K562 (cell line): ENCODE data around the gene ABI3BP. TPM values are rescaled to one million over a fixed set of nuclear protein-coding genes. Genes with fewer than 3 reads are reported as not detected.

Source experiments
- ATAC-seq: fragments of 200-7000 bp; cut with Tn5 transposase; 3 replicates; pipeline ENCODE4 v1.9.1; 2020; ENCODE audit warnings: moderate library complexity
- BruUV-seq: library from RNA; stranded (reverse); fragments of 400-500 nt; replicated peaks from 2 replicates; lab custom pipeline; 2021; lab: Mats Ljungman, UMichigan
- CTCF ChIA-PET: fragments of 300-600 bp; formaldehyde crosslinking; extraction: SDS; loops from one replicate; lab custom pipeline; 2021; ENCODE audit warnings: low intra/inter-chr PET ratio; lab: Yijun Ruan, JAX
- POLR2A ChIA-PET: fragments of 300-600, 350-650 bp; sonication (Branson Sonifier 250); formaldehyde crosslinking; extraction: SDS; loops from one replicate; lab custom pipeline; 2021; ENCODE audit warnings: antibody characterized with exemption, inconsistent platforms; lab: Yijun Ruan, JAX
- DNase-seq, 4 experiments: peaks; one replicate each; pipeline versions ENCODE4 v3.0.0 to v3.0.0-alpha.2; 2011 to 2018; ENCODE audit warnings: low spot score in 3 of 4, mixed read lengths in 3 of 4; ENCODE audit errors: extremely low read depth in 1 of 4
- FAIRE-seq: peaks from 2 replicates; lab custom pipeline; 2011; peaks lifted over from hg19 to GRCh38; lab: Jason Lieb, UNC
- H2AFZ ChIP-seq: 2 replicates; pipeline ENCODE4 v1.6.0; 2011; ENCODE audit warnings: low read depth, low read length, control low read depth, inconsistent platforms
- H3K27ac ChIP-seq: fragments of 200-600 bp; 3 replicates; pipeline ENCODE4 v1.8.0; 2011; ENCODE audit warnings: low read depth, mild to moderate bottlenecking, control low read depth, inconsistent platforms, low read length, moderate library complexity, mixed read lengths; ENCODE audit errors: extremely low read depth
- H3K27me3 ChIP-seq, 2 experiments: fragments of 300-600 bp in 1 of 2; 2 replicates in 1 of 2; 3 replicates in 1 of 2; pipeline versions ENCODE4 v1.6.0 to v1.8.0; 2011; ENCODE audit warnings: inconsistent platforms in 2 of 2, low read length in 2 of 2, mild to moderate bottlenecking in 1 of 2, mixed read lengths in 1 of 2, moderate library complexity in 1 of 2; ENCODE audit not compliant: control insufficient read depth in 2 of 2, insufficient read depth in 2 of 2
- H3K36me3 ChIP-seq: fragments of 300-600 bp; 3 replicates; pipeline ENCODE4 v1.8.0; 2011; ENCODE audit warnings: mild to moderate bottlenecking, low read length, inconsistent platforms; ENCODE audit not compliant: control insufficient read depth, insufficient read depth
- H3K4me1 ChIP-seq, 2 experiments: fragments of 200-600 bp in 1 of 2; replicated peaks in 1 of 2; 2 replicates in 1 of 2; 3 replicates in 1 of 2; pipeline versions ENCODE4 v1.5.1 to v1.8.0; 2011; ENCODE audit warnings: inconsistent platforms in 2 of 2, low read length in 2 of 2, mild to moderate bottlenecking in 1 of 2, mixed read lengths in 1 of 2, moderate library complexity in 1 of 2; ENCODE audit not compliant: control insufficient read depth in 2 of 2, insufficient read depth in 2 of 2
- H3K4me2 ChIP-seq: 2 replicates; pipeline ENCODE4 v1.6.1; 2011; ENCODE audit warnings: low read length, control low read depth, inconsistent platforms, mixed read lengths; ENCODE audit not compliant: insufficient read depth
- H3K4me3 ChIP-seq: fragments of 200-600 bp; sonication (generic), shearing (Covaris generic); 2 replicates; pipeline ENCODE4 v1.5.1; 2016; ENCODE audit warnings: control low read depth, inconsistent platforms
- H3K79me2 ChIP-seq: fragments of 200-600 bp; 3 replicates; pipeline ENCODE4 v1.8.0; 2011; ENCODE audit warnings: low read length, inconsistent platforms; ENCODE audit not compliant: control insufficient read depth, insufficient read depth
- H3K9ac ChIP-seq, 2 experiments: 2 replicates each; pipeline versions ENCODE4 v1.6.0 to v1.6.1; 2011; ENCODE audit warnings: low read depth in 2 of 2, low read length in 2 of 2, control low read depth in 1 of 2, inconsistent platforms in 1 of 2, mild to moderate bottlenecking in 1 of 2, mixed read lengths in 1 of 2; ENCODE audit not compliant: insufficient read depth in 1 of 2
- H3K9me1 ChIP-seq: one replicate; pipeline ENCODE4 v1.6.0; 2011; ENCODE audit warnings: inconsistent platforms, mild to moderate bottlenecking, low read length, moderate library complexity; ENCODE audit not compliant: control insufficient read depth, insufficient read depth
- H3K9me3 ChIP-seq: replicated peaks from 2 replicates; pipeline ENCODE4 v1.5.1; 2011; ENCODE audit warnings: low read depth, low read length, inconsistent platforms; ENCODE audit not compliant: control insufficient read depth, insufficient read depth
- H4K20me1 ChIP-seq: replicated peaks from 2 replicates; pipeline ENCODE4 v1.6.1; 2011; ENCODE audit warnings: low read length, inconsistent platforms, mixed read lengths; ENCODE audit not compliant: control insufficient read depth, insufficient read depth
- BDP1 ChIP-seq: IDR thresholded peaks from 3 replicates; pipeline ENCODE4 v1.6.1; 2011; ENCODE audit not compliant: insufficient read length, insufficient read depth
- E2F6 ChIP-seq, 2 experiments: IDR thresholded peaks; 2 replicates each; pipeline ENCODE4 v1.6.1; 2011; ENCODE audit warnings: borderline replicate concordance in 1 of 2, control low read depth in 1 of 2, low read depth in 1 of 2, low read length in 1 of 2, mild to moderate bottlenecking in 1 of 2, mixed read lengths in 1 of 2, moderate library complexity in 1 of 2; ENCODE audit not compliant: insufficient read depth in 1 of 2, insufficient read length in 1 of 2, poor library complexity in 1 of 2, severe bottlenecking in 1 of 2; ENCODE audit errors: extremely low read depth in 1 of 2
- ETV6 ChIP-seq, 3 experiments: fragments of 150-350 bp in 1 of 3; sonication (generic) in 1 of 3; formaldehyde crosslinking in 1 of 3; IDR thresholded peaks; 2 replicates each; pipeline versions ENCODE4 v1.6.1 to v1.8.0; 2014 to 2022; ENCODE audit warnings: borderline replicate concordance in 2 of 3, low read depth in 2 of 3, antibody characterized with exemption in 1 of 3, low read length in 1 of 3, mild to moderate bottlenecking in 1 of 3, missing genetic modification reagents in 1 of 3
- GABPB1 ChIP-seq: sonication (generic); formaldehyde crosslinking; IDR thresholded peaks from 2 replicates; pipeline ENCODE4 v1.8.0; 2022; ENCODE audit warnings: mild to moderate bottlenecking, missing genetic modification reagents
- KAT2B ChIP-seq: IDR thresholded peaks from one replicate; pipeline ENCODE4 v1.6.1; 2012; ENCODE audit warnings: low read depth, mild to moderate bottlenecking, control low read depth, inconsistent platforms, low read length, moderate library complexity
- NCOA2 ChIP-seq, 2 experiments: fragments of 450-650 bp; IDR thresholded peaks; 2 replicates each; pipeline ENCODE4 v1.6.1; 2018; ENCODE audit warnings: mild to moderate bottlenecking in 2 of 2, moderate library complexity in 1 of 2; ENCODE audit not compliant: partially characterized antibody in 2 of 2
- NR2F6 ChIP-seq: fragments of 450-650 bp; formaldehyde crosslinking; IDR thresholded peaks from 2 replicates; pipeline ENCODE4 v1.4.0; 2020; ENCODE audit warnings: mild to moderate bottlenecking
- SP1 ChIP-seq: sonication (generic); formaldehyde crosslinking; IDR thresholded peaks from 2 replicates; pipeline ENCODE4 v1.8.1; 2022; ENCODE audit warnings: mild to moderate bottlenecking, missing genetic modification reagents
- ZBTB1 ChIP-seq: sonication (generic); formaldehyde crosslinking; IDR thresholded peaks from 2 replicates; pipeline ENCODE4 v1.8.1; 2023; ENCODE audit warnings: missing genetic modification reagents, low read depth, mild to moderate bottlenecking, borderline replicate concordance
- ZBTB12 ChIP-seq: fragments of 250-450 bp; sonication (Bioruptor Pico); IDR thresholded peaks from 2 replicates; pipeline ENCODE4 v1.4.0; 2020
- ZKSCAN3 ChIP-seq: fragments of 250-450 bp; sonication (Bioruptor Pico); IDR thresholded peaks from 2 replicates; pipeline ENCODE4 v1.4.0; 2020
- ZNF324 ChIP-seq: fragments of 250-450 bp; sonication (Bioruptor Pico); IDR thresholded peaks from 2 replicates; pipeline ENCODE4 v1.4.0; 2020; ENCODE audit warnings: mild to moderate bottlenecking
- ZNF408 ChIP-seq: fragments of 250-450 bp; sonication (Bioruptor Pico); IDR thresholded peaks from 2 replicates; pipeline ENCODE4 v1.4.0; 2020; ENCODE audit warnings: low read depth, mild to moderate bottlenecking, moderate library complexity
- ZNF551 ChIP-seq: fragments of 250-450 bp; sonication (Bioruptor Pico); IDR thresholded peaks from 2 replicates; pipeline ENCODE4 v1.5.0; 2021; ENCODE audit warnings: mild to moderate bottlenecking, moderate library complexity
- WGBS: fragments of 100-300 bp; shearing (Covaris generic); methylation state at CpG from one replicate; pipeline ENCODE4 v1.1.6; 2016; ENCODE audit warnings: low coverage, mixed read lengths; ENCODE audit not compliant: insufficient coverage; ENCODE audit errors: missing lambda C conversion rate; 5-methylcytosine and 5-hydroxymethylcytosine counted together
- in situ Hi-C: fragments of 300-500 bp; cut with MboI; formaldehyde crosslinking; loops from 4 replicates; pipeline ENCODE4 v1.15.0; 2018; ENCODE audit warnings: inconsistent platforms, mixed read lengths
- intact Hi-C: fragments of 100-400 bp; cut with micrococcal nuclease; formaldehyde crosslinking; loops from 2 replicates; pipeline ENCODE4 v1.14.2; 2022
- polyA plus RNA-seq, 8 experiments: library from polyadenylated mRNA; depleted of rRNA in 4 of 8; stranded (reverse) in 5 of 8; unstranded in 3 of 8; fragments of >200 nt; fragmentation: Nextera tagmentation in 2 of 8; fragmentation: Illumina TruSeq in 1 of 8; extraction: Ambion mirVana in 2 of 8; extraction: Trizol in 1 of 8; gene quantifications; 2 replicates each; pipeline versions ENCODE4 v1.2.1 to v1.2.3, GENCODE V29; 2011 to 2014; ENCODE audit warnings: inconsistent platforms in 1 of 8, missing spikeins in 1 of 8
- total RNA-seq, 7 experiments: library from RNA; depleted of rRNA in 6 of 7; stranded (reverse); fragments of >200 nt in 6 of 7; fragmentation: Illumina TruSeq in 2 of 7; extraction: Trizol in 2 of 7; gene quantifications; 2 replicates each; pipeline versions ENCODE4 v1.2.1 to v1.2.3, GENCODE V29; 2011 to 2021; ENCODE audit warnings: low replicate concordance in 1 of 7
- TF ChIP-seq, protein P1 (sequence below): fragments of 150-350 bp; conservative IDR thresholded peaks from 2 replicates; pipeline ENCODE4 v1.6.1; 2014; ENCODE audit warnings: low read length

Gene ABI3BP
- total and polyA plus RNA-seq, 9 of the 15 experiments (the other 6 are each of a cell fraction or from before 2014, with no cell fraction given), result 0.01 to 0.24 (median 0.06) TPM; not detected in 5

- Histone ChIP-seq H3K4me3 (no peak overlapping the region), H3K4me2 (no peak overlapping the region), H3K27me3 (no peaks in the 10 kb centered on the region), H3K9ac (no peak overlapping the region), H2AFZ (no peak overlapping the region), H3K79me2 (no peaks in the 10 kb centered on the region), H3K4me1 (no peaks in the 10 kb centered on the region), H3K27ac (no peak overlapping the region), H3K36me3 (no peaks in the 10 kb centered on the region), H4K20me1 (no peaks in the 10 kb centered on the region), H3K9me3 (no peaks in the 10 kb centered on the region), H3K9me1 (no peaks in the 10 kb centered on the region)
- no peak for ATAC-seq
- ChIA-PET CTCF (no interaction called here), POLR2A (no interaction called here)
- in situ Hi-C loops (no loop called here), intact Hi-C loops (loop anchor here (10.0 kb wide), 1 partner anchor 80 kb away; no protein-coding TSS in a partner anchor)
- BruUV-seq, result no TSS peak
- DNase-seq, result no peak
- WGBS, result 0% methylated on average over 3 of the region's 3 CpGs
- FAIRE-seq, result no peak
- TF ChIP-seq ZBTB1 (CRISPR knock-in tag), result no peak
- TF ChIP-seq NCOA2 (IDR thresholded peaks at IDR 0.05; ENCODE audit: partially characterized antibody in 2 of 2), result no peak
- TF ChIP-seq BDP1, result no peak
- no peak for TF ChIP-seq ETV6 (IDR thresholded peaks at IDR 0.05; ENCODE audit: borderline replicate concordance in 1 of 2, low read depth in 2 of 2, low read length in 1 of 2)
- no peak for TF ChIP-seq ETV6 (CRISPR knock-in tag; IDR thresholded peaks at IDR 0.05; ENCODE audit: borderline replicate concordance)
- no peak for TF ChIP-seq SP1 (CRISPR knock-in tag)
- no peak for TF ChIP-seq ZKSCAN3 (CRISPR knock-in tag)
- no peak for TF ChIP-seq ZNF408 (CRISPR knock-in tag)
- TF ChIP-seq NR2F6, result no peak
- no peak for TF ChIP-seq ZNF324 (CRISPR knock-in tag)
- TF ChIP-seq, protein P1, sequence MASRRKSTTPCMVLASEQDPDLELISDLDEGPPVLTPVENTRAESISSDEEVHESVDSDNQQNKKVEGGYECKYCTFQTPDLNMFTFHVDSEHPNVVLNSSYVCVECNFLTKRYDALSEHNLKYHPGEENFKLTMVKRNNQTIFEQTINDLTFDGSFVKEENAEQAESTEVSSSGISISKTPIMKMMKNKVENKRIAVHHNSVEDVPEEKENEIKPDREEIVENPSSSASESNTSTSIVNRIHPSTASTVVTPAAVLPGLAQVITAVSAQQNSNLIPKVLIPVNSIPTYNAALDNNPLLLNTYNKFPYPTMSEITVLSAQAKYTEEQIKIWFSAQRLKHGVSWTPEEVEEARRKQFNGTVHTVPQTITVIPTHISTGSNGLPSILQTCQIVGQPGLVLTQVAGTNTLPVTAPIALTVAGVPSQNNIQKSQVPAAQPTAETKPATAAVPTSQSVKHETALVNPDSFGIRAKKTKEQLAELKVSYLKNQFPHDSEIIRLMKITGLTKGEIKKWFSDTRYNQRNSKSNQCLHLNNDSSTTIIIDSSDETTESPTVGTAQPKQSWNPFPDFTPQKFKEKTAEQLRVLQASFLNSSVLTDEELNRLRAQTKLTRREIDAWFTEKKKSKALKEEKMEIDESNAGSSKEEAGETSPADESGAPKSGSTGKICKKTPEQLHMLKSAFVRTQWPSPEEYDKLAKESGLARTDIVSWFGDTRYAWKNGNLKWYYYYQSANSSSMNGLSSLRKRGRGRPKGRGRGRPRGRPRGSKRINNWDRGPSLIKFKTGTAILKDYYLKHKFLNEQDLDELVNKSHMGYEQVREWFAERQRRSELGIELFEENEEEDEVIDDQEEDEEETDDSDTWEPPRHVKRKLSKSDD, result no peak
- TF ChIP-seq GABPB1 (CRISPR knock-in tag), result no peak
- TF ChIP-seq KAT2B, result no peak
- no peak for TF ChIP-seq ZBTB12
- TF ChIP-seq E2F6 (IDR thresholded peaks at IDR 0.05; ENCODE audit: borderline replicate concordance in 1 of 2, extremely low read depth in 1 of 2, insufficient read depth in 1 of 2, insufficient read length in 1 of 2, low read depth in 1 of 2, low read length in 1 of 2, poor library complexity in 1 of 2, severe bottlenecking in 1 of 2), result no peak
- no peak for TF ChIP-seq ZNF551 (CRISPR knock-in tag)
Measured at GRCh38 chr3:100954199-100954935, 38.9 kb downstream of the ABI3BP start.
